NOMO-1 treated with dmso at 0.1 percent for 144 hours (cell line): Measurements from ENCODE around the gene SLC6A3.

ENCODE experiments used
- DNase-seq: peaks from one replicate; lab custom pipeline; 2025; ENCODE audit not compliant: unreplicated experiment; lab: John Stamatoyannopoulos, UW

SLC6A3 gene

GRCh38 chr5:1390861-1391600, 54.2 kb downstream of the SLC6A3 start:
- no peak for DNase-seq

- DNase-seq: no peak
Observed at GRCh38 chr5:1390333-1390732, 54.9 kb downstream of the SLC6A3 start.

GRCh38 chr5:1388383-1388967, 56.8 kb downstream of the SLC6A3 start:
- DNase-seq: no peak

GRCh38 chr5:1387876-1388275, 57.4 kb downstream of the SLC6A3 start:
- DNase-seq: no peak

- no peak for DNase-seq
Observed at GRCh38 chr5:1387059-1387755, 58.0 kb downstream of the SLC6A3 start.

- peak; percentile 75 for DNase-seq
Observed at GRCh38 chr5:1386274-1386717, 58.9 kb downstream of the SLC6A3 start.

- peak; percentile 98 for DNase-seq
Observed at GRCh38 chr5:1385395-1386273, 59.6 kb downstream of the SLC6A3 start.

- DNase-seq: no peak
Observed at GRCh38 chr5:1384521-1384920, 60.7 kb downstream of the SLC6A3 start.

GRCh38 chr5:1383886-1384401, 61.3 kb downstream of the SLC6A3 start:
- no peak for DNase-seq

- DNase-seq: no peak
Observed at GRCh38 chr5:1383344-1383743, 61.9 kb downstream of the SLC6A3 start.

- DNase-seq: no peak
Observed at GRCh38 chr5:1382248-1382700, 63.0 kb downstream of the SLC6A3 start.

GRCh38 chr5:1381370-1382247, 63.6 kb downstream of the SLC6A3 start:
- DNase-seq: no peak

GRCh38 chr5:1380910-1381309, 64.3 kb downstream of the SLC6A3 start:
- DNase-seq: no peak

- DNase-seq: no peak
Observed at GRCh38 chr5:1380011-1380817, 65.0 kb downstream of the SLC6A3 start.

GRCh38 chr5:1378866-1379659, 66.2 kb downstream of the SLC6A3 start:
- DNase-seq: no peak

- DNase-seq: no peak
Observed at GRCh38 chr5:1378096-1378495, 67.1 kb downstream of the SLC6A3 start.

- DNase-seq: no peak
Observed at GRCh38 chr5:1376981-1377380, 68.3 kb downstream of the SLC6A3 start.
